B cell (primary cell): ENCODE measurements around the gene ZPLD1. TPM values are rescaled to one million over a fixed set of nuclear protein-coding genes. Genes with fewer than 3 reads are reported as not detected.

Experiments
- ATAC-seq: fragments of 200-7000 bp; cut with Tn5 transposase; one replicate; pipeline ENCODE4 v1.10.0; 2021; ENCODE audit warnings: low read depth, mild to moderate bottlenecking, moderate number of reproducible peaks, moderate library complexity
- CTCF ChIA-PET: fragments of 350-600 bp; sonication (Branson Sonifier 250); formaldehyde crosslinking; loops from one replicate; lab custom pipeline; 2021; ENCODE audit warnings: antibody characterized with exemption, inconsistent platforms; lab: Charles Lee
- POLR2A ChIA-PET: fragments of 350-600 bp; sonication (Branson Sonifier 250); formaldehyde crosslinking; loops from one replicate; lab custom pipeline; 2021; ENCODE audit warnings: antibody characterized with exemption; lab: Charles Lee
- DNase-seq: peaks from one replicate; pipeline ENCODE4 v3.0.0; 2013
- H2AFZ ChIP-seq: 2 replicates; pipeline ENCODE4 v1.6.1; 2012; ENCODE audit warnings: mild to moderate bottlenecking, low read depth, low read length; ENCODE audit not compliant: insufficient read depth, poor library complexity, severe bottlenecking
- H3K27ac ChIP-seq, 2 donors: 1 replicate in 1 of 2; 2 replicates in 1 of 2; pipeline ENCODE4 v1.5.1; 2012 to 2013; ENCODE audit warnings: low read length in 2 of 2, mild to moderate bottlenecking in 2 of 2, moderate library complexity in 1 of 2
- H3K27me3 ChIP-seq, 4 experiments: fragments of 200-600 bp in 1 of 4; sonication (generic) in 1 of 4; replicated peaks in 1 of 4; 1 replicate in 2 of 4; 2 replicates in 2 of 4; pipeline versions ENCODE4 v1.6.1 to v1.7.0; 2013 to 2016; ENCODE audit warnings: low read length in 3 of 4, mild to moderate bottlenecking in 2 of 4, mixed read lengths in 1 of 4, moderate library complexity in 1 of 4; ENCODE audit not compliant: insufficient read depth in 4 of 4, control insufficient read depth in 3 of 4; ENCODE audit errors: control extremely low read depth in 1 of 4
- H3K36me3 ChIP-seq, 2 experiments: replicated peaks in 1 of 2; 1 replicate in 1 of 2; 2 replicates in 1 of 2; pipeline versions ENCODE4 v1.6.1 to v1.7.1; 2013; ENCODE audit warnings: low read length in 1 of 2; ENCODE audit not compliant: insufficient read depth in 2 of 2, control insufficient read depth in 1 of 2; ENCODE audit errors: control extremely low read depth in 1 of 2, extremely low read depth in 1 of 2
- H3K4me1 ChIP-seq, 2 donors: fragments of 200-600 bp in 1 of 2; sonication (generic) in 1 of 2; 1 replicate in 1 of 2; 2 replicates in 1 of 2; pipeline versions ENCODE4 v1.5.1 to v1.6.1; 2013 to 2017; ENCODE audit warnings: low read length in 2 of 2; ENCODE audit not compliant: control insufficient read depth in 2 of 2, insufficient read depth in 2 of 2
- H3K4me2 ChIP-seq: replicated peaks from 2 replicates; pipeline ENCODE3; 2012; ENCODE audit warnings: mild to moderate bottlenecking, low read depth, low read length; ENCODE audit not compliant: poor library complexity, severe bottlenecking
- H3K4me3 ChIP-seq, 5 experiments: fragments of 200-600 bp in 1 of 5; sonication (generic) in 1 of 5; 1 replicate in 3 of 5; 2 replicates in 2 of 5; pipeline versions ENCODE4 v1.5.1 to v1.7.0; 2011 to 2016; ENCODE audit warnings: low read length in 4 of 5, mild to moderate bottlenecking in 4 of 5, low read depth in 2 of 5, control low read depth in 1 of 5, moderate library complexity in 1 of 5; ENCODE audit not compliant: insufficient read depth in 1 of 5; ENCODE audit errors: control extremely low read depth in 1 of 5, extremely low read depth in 1 of 5
- H3K79me2 ChIP-seq: fragments of 200-600 bp; sonication (generic); one replicate; pipeline ENCODE4 v1.6.0; 2016; ENCODE audit warnings: low read length; ENCODE audit not compliant: control insufficient read depth, insufficient read depth
- H3K9ac ChIP-seq: fragments of 200-600 bp; sonication (generic); 2 replicates; pipeline ENCODE4 v1.6.1; 2017; ENCODE audit warnings: mild to moderate bottlenecking, low read length, moderate library complexity
- H3K9me3 ChIP-seq, 3 donors: one replicate each; pipeline versions ENCODE4 v1.6.1 to v1.7.1; 2013; ENCODE audit warnings: low read length in 2 of 3; ENCODE audit not compliant: control insufficient read depth in 2 of 3, insufficient read depth in 1 of 3; ENCODE audit errors: control extremely low read depth in 1 of 3
- H4K20me1 ChIP-seq: 2 replicates; pipeline ENCODE4 v1.6.0; 2012; ENCODE audit warnings: mild to moderate bottlenecking, low read length; ENCODE audit not compliant: insufficient read depth, control insufficient read depth, poor library complexity, severe bottlenecking
- H3K27ac Mint-ChIP-seq: one replicate; pipeline ENCODE4 v1.8.0; 2021; ENCODE audit warnings: mixed read lengths
- H3K27me3 Mint-ChIP-seq: one replicate; pipeline ENCODE4 v1.8.0; 2021; ENCODE audit warnings: mixed read lengths
- H3K4me1 Mint-ChIP-seq: one replicate; pipeline ENCODE4 v1.8.0; 2021; ENCODE audit warnings: mixed read lengths
- H3K4me3 Mint-ChIP-seq: one replicate; pipeline ENCODE4 v1.8.0; 2021; ENCODE audit warnings: mixed read lengths
- H3K9me3 Mint-ChIP-seq: one replicate; pipeline ENCODE4 v1.8.0; 2022; ENCODE audit warnings: mixed read lengths; ENCODE audit not compliant: insufficient read depth
- CTCF ChIP-seq: fragments of 200-600 bp; IDR thresholded peaks from one replicate; pipeline ENCODE4 v1.8.0; 2022; ENCODE audit warnings: antibody characterized with exemption, mild to moderate bottlenecking
- EZH2 ChIP-seq: IDR thresholded peaks from 2 replicates; pipeline ENCODE4 v1.6.1; 2012; ENCODE audit warnings: borderline replicate concordance, low read depth, mild to moderate bottlenecking, moderate library complexity, low read length; ENCODE audit not compliant: insufficient read depth, poor library complexity, severe bottlenecking
- WGBS: methylation state at CpG from one replicate; pipeline ENCODE4 v1.1.5; 2013; ENCODE audit warnings: missing lambda C conversion rate; ENCODE audit not compliant: insufficient coverage; 5-methylcytosine and 5-hydroxymethylcytosine counted together
- intact Hi-C: fragments of 100-400 bp; cut with micrococcal nuclease; formaldehyde crosslinking; loops from one replicate; pipeline ENCODE4 v1.10.0; 2022
- polyA plus RNA-seq: library from polyadenylated mRNA; depleted of rRNA; stranded (reverse); fragments of >200 nt; gene quantifications from 2 replicates; pipeline ENCODE4 v1.2.3, GENCODE V29; 2012
- total RNA-seq, 2 donors: library from RNA; stranded (reverse); fragments of 120-200 nt in 1 of 2; gene quantifications; 1 replicate in 1 of 2; 2 replicates in 1 of 2; pipeline versions ENCODE4 v1.2.3 to v1.2.4, GENCODE V29; 2013 to 2022

ZPLD1 gene
- total and polyA plus RNA-seq, 2 donors (not counting 1 experiment from before 2014, with no cell fraction given) = not detected

- H3K79me2 ChIP-seq = no peaks in the 10 kb centered on the region
- POLR2A ChIA-PET = no interaction called here
- H4K20me1 ChIP-seq = no peaks in the 10 kb centered on the region
- intact Hi-C loops = no loop called here
- H3K9me3 ChIP-seq = no peaks in the 10 kb centered on the region
- Mint-ChIP-seq H3K4me3 (no peak overlapping the region), H3K4me1 (no peaks in the 10 kb centered on the region), H3K27me3 (peaks cover 10% of the 10 kb centered on the region), H3K9me3 (no peaks in the 10 kb centered on the region), H3K27ac (no peak overlapping the region)
- no peaks in the 10 kb centered on the region for H3K4me1 ChIP-seq
- peaks cover 0 to 2% (median 0%) of the 10 kb centered on the region in 4 experiments for H3K27me3 ChIP-seq
- ATAC-seq (no peak), DNase-seq (no peak)
- no peaks in the 10 kb centered on the region for H3K36me3 ChIP-seq
- no peak overlapping the region for H3K9ac ChIP-seq
- H3K4me2 ChIP-seq = no peak overlapping the region
- CTCF ChIA-PET = no interaction called here
- no peak overlapping the region for H2AFZ ChIP-seq
- H3K27ac ChIP-seq = no peak overlapping the region
- no peak overlapping the region for H3K4me3 ChIP-seq
- TF ChIP-seq CTCF = no peak
- no peak for TF ChIP-seq EZH2
Observed at GRCh38 chr3:102460579-102460978, 25.8 kb downstream of the ZPLD1 start.

- WGBS = no CpG with 5 or more reads among the region's 2 CpGs
- H3K9ac ChIP-seq = no peak overlapping the region
- Mint-ChIP-seq H3K27ac (no peak overlapping the region), H3K27me3 (peaks cover 15% of the 10 kb centered on the region), H3K9me3 (no peaks in the 10 kb centered on the region), H3K4me1 (no peaks in the 10 kb centered on the region), H3K4me3 (no peak overlapping the region)
- no peak for ATAC-seq
- no peaks in the 10 kb centered on the region for H4K20me1 ChIP-seq
- no peak for DNase-seq
- H3K9me3 ChIP-seq = no peaks in the 10 kb centered on the region
- H2AFZ ChIP-seq = no peak overlapping the region
- no peak overlapping the region for H3K4me2 ChIP-seq
- POLR2A ChIA-PET = no interaction called here
- CTCF ChIA-PET = no interaction called here
- peaks cover 0 to 7% (median 2%) of the 10 kb centered on the region in 4 experiments for H3K27me3 ChIP-seq
- TF ChIP-seq CTCF (no peak), EZH2 (no peak)
- no peaks in the 10 kb centered on the region for H3K4me1 ChIP-seq
- no peak overlapping the region for H3K4me3 ChIP-seq
- intact Hi-C loops = no loop called here
- no peak overlapping the region for H3K27ac ChIP-seq
- H3K79me2 ChIP-seq = no peaks in the 10 kb centered on the region
- no peaks in the 10 kb centered on the region for H3K36me3 ChIP-seq
Observed at GRCh38 chr3:102464261-102464660, 29.4 kb downstream of the ZPLD1 start.
